Muscle of leg (tissue), 11 donors: ENCODE measurements around the gene GNAL. TPM values are rescaled to one million over a fixed set of nuclear protein-coding genes. Genes with fewer than 3 reads are reported as not detected.

Experiments used
- DNase-seq: peaks from one replicate; pipeline ENCODE4 v3.0.0; 2013
- H3K27ac ChIP-seq: one replicate; pipeline ENCODE4 v1.5.1; 2013; ENCODE audit warnings: mild to moderate bottlenecking, low read length, control low read depth
- H3K27me3 ChIP-seq: one replicate; pipeline ENCODE4 v1.6.1; 2013; ENCODE audit warnings: low read length; ENCODE audit not compliant: control insufficient read depth, insufficient read depth
- H3K36me3 ChIP-seq: one replicate; pipeline ENCODE4 v1.6.1; 2013; ENCODE audit warnings: low read length; ENCODE audit not compliant: control insufficient read depth, insufficient read depth
- H3K4me1 ChIP-seq: one replicate; pipeline ENCODE4 v1.6.1; 2013; ENCODE audit warnings: low read length; ENCODE audit not compliant: control insufficient read depth, insufficient read depth
- H3K4me3 ChIP-seq: one replicate; pipeline ENCODE4 v1.5.1; 2013; ENCODE audit warnings: low read length, control low read depth
- H3K9me3 ChIP-seq: replicated peaks from 2 replicates; pipeline ENCODE4 v1.6.1; 2013; ENCODE audit warnings: low read depth, low read length; ENCODE audit not compliant: control insufficient read depth
- WGBS: methylation state at CpG from one replicate; pipeline ENCODE4 v1.1.5; 2013; ENCODE audit warnings: missing lambda C conversion rate; ENCODE audit not compliant: insufficient coverage; 5-methylcytosine and 5-hydroxymethylcytosine counted together
- polyA plus RNA-seq, 8 donors: library from polyadenylated mRNA; unstranded; fragments of 120-200 nt; gene quantifications; one replicate each; pipeline versions ENCODE4 v1.2.1 to v1.2.3, GENCODE V29; 2013; ENCODE audit warnings: inconsistent platforms in 1 of 8, low replicate concordance in 1 of 8; ENCODE audit not compliant: insufficient read length in 8 of 8, insufficient read depth in 1 of 8
- total RNA-seq: library from RNA; stranded (reverse); fragments of 120-200 nt; gene quantifications from one replicate; pipeline ENCODE4 v1.2.4, GENCODE V29; 2013

The GNAL gene
- total and polyA plus RNA-seq, 9 donors = 1.2 to 2.4 (median 1.7) TPM

GRCh38 chr18:11741505-11742145, 52.6 kb downstream of the GNAL start:
- Histone ChIP-seq H3K4me1 (no peaks in the 10 kb centered on the region), H3K9me3 (no peaks in the 10 kb centered on the region), H3K27me3 (peaks cover 17% of the 10 kb centered on the region)

GRCh38 chr18:11745521-11745920, 56.5 kb downstream of the GNAL start:
- 79% methylated on average over 7 of the region's 9 CpGs for WGBS
- Histone ChIP-seq H3K36me3 (no peaks in the 10 kb centered on the region), H3K4me3 (no peak overlapping the region), H3K27me3 (peaks cover 26% of the 10 kb centered on the region), H3K27ac (no peak overlapping the region), H3K4me1 (no peaks in the 10 kb centered on the region), H3K9me3 (no peaks in the 10 kb centered on the region)
- DNase-seq = no peak

More at GRCh38 chr18:11741505-11742145, 52.6 kb downstream of the GNAL start:
- WGBS = 87% methylated on average over 4 of the region's 5 CpGs
- no peak for DNase-seq
- Histone ChIP-seq H3K27ac (no peak overlapping the region), H3K4me3 (no peak overlapping the region), H3K36me3 (no peaks in the 10 kb centered on the region)

GRCh38 chr18:11747286-11747685, 58.2 kb downstream of the GNAL start:
- H3K4me1 ChIP-seq = no peaks in the 10 kb centered on the region
- no peak for DNase-seq
- no peak overlapping the region for H3K4me3 ChIP-seq
- no peak overlapping the region for H3K27ac ChIP-seq
- 84% methylated on average over 3 of the region's 4 CpGs for WGBS
- H3K9me3 ChIP-seq = no peaks in the 10 kb centered on the region
- peaks cover 43% of the 10 kb centered on the region for H3K27me3 ChIP-seq
- H3K36me3 ChIP-seq = no peaks in the 10 kb centered on the region

- Histone ChIP-seq H3K4me1 (peaks cover 2% of the 10 kb centered on the region), H3K27ac (no peak overlapping the region), H3K9me3 (no peaks in the 10 kb centered on the region), H3K36me3 (no peaks in the 10 kb centered on the region), H3K27me3 (peaks cover 44% of the 10 kb centered on the region), H3K4me3 (no peak overlapping the region)
- 23% methylated on average over 11 of the region's 11 CpGs for WGBS
- no peak for DNase-seq
Measured at GRCh38 chr18:11747731-11748130, 58.7 kb downstream of the GNAL start.

GRCh38 chr18:11749305-11749704, 60.2 kb downstream of the GNAL start:
- Histone ChIP-seq H3K27ac (no peak overlapping the region), H3K36me3 (no peaks in the 10 kb centered on the region), H3K4me1 (peaks cover 2% of the 10 kb centered on the region), H3K9me3 (no peaks in the 10 kb centered on the region), H3K27me3 (peaks cover 47% of the 10 kb centered on the region), H3K4me3 (no peak overlapping the region)
- WGBS = 86% methylated on average over 5 of the region's 8 CpGs
- DNase-seq = no peak

GRCh38 chr18:11750171-11750570, 61.1 kb downstream of the GNAL start:
- no peak overlapping the region for H3K27ac ChIP-seq
- no peaks in the 10 kb centered on the region for H3K36me3 ChIP-seq
- no peak overlapping the region for H3K4me3 ChIP-seq
- no peak for DNase-seq
- no peaks in the 10 kb centered on the region for H3K9me3 ChIP-seq
- H3K27me3 ChIP-seq = peaks cover 45% of the 10 kb centered on the region
- 91% methylated on average over 14 of the region's 16 CpGs for WGBS
- H3K4me1 ChIP-seq = peaks cover 2% of the 10 kb centered on the region

- no peak overlapping the region for H3K4me3 ChIP-seq
- H3K36me3 ChIP-seq = no peaks in the 10 kb centered on the region
- H3K4me1 ChIP-seq = peaks cover 2% of the 10 kb centered on the region
- H3K9me3 ChIP-seq = no peaks in the 10 kb centered on the region
- DNase-seq = no peak
- H3K27me3 ChIP-seq = peaks cover 45% of the 10 kb centered on the region
- no peak overlapping the region for H3K27ac ChIP-seq
- WGBS = 76% methylated on average over 27 of the region's 32 CpGs
Measured at GRCh38 chr18:11750581-11751310, 61.7 kb downstream of the GNAL start.

GRCh38 chr18:11751341-11752115, 62.5 kb downstream of the GNAL start:
- Histone ChIP-seq H3K27me3 (peaks cover 43% of the 10 kb centered on the region), H3K36me3 (no peaks in the 10 kb centered on the region), H3K4me1 (peaks cover 2% of the 10 kb centered on the region), H3K27ac (no peak overlapping the region), H3K4me3 (no peak overlapping the region), H3K9me3 (no peaks in the 10 kb centered on the region)
- DNase-seq = peak; percentile 12
- 2% methylated on average over 81 of the region's 81 CpGs for WGBS

- no peak overlapping the region for H3K4me3 ChIP-seq
- WGBS = under 1% methylated on average over 48 of the region's 64 CpGs
- H3K27me3 ChIP-seq = peaks cover 46% of the 10 kb centered on the region
- peaks cover 2% of the 10 kb centered on the region for H3K4me1 ChIP-seq
- no peaks in the 10 kb centered on the region for H3K36me3 ChIP-seq
- peak; percentile 18 for DNase-seq
- H3K9me3 ChIP-seq = no peaks in the 10 kb centered on the region
- no peak overlapping the region for H3K27ac ChIP-seq
Measured at GRCh38 chr18:11752116-11752911, 63.2 kb downstream of the GNAL start.
